ENCODE data around the gene COPRS.

The COPRS gene

GRCh38 chr17:31858642-31859486, at the start of gene COPRS:
Gene COPRS, minus strand, starts transcription at chr17:31859244. Its CDS starts 45 bp downstream, at chr17:31859199.
- H3K4me3 ChIP-seq (ENCODE audit: low read length in 2 of 2), result peak within 1 kb of the TSS; percentile 84 to 88
- H3K9ac ChIP-seq (ENCODE audit: low read length in 2 of 2), result peak within 1 kb of the TSS; percentile 79 to 80
- H3K36me3 ChIP-seq (ENCODE audit: control insufficient read depth in 2 of 2, insufficient read depth in 2 of 2, low read length in 2 of 2), result peaks cover 5 to 11% of the 10 kb centered on the region in 2 donors
- no peaks in the 10 kb centered on the region for H3K27me3 ChIP-seq (ENCODE audit: control insufficient read depth in 1 of 2, insufficient read depth in 2 of 2, low read length in 2 of 2)
- H3K9me3 ChIP-seq (ENCODE audit: control insufficient read depth in 2 of 2, low read length in 2 of 2), result no peaks in the 10 kb centered on the region
- peaks cover 20% of the 10 kb centered on the region for H3K4me1 ChIP-seq (ENCODE audit: control insufficient read depth, insufficient read depth, low read length)
- H3K27ac ChIP-seq (ENCODE audit: low read length), result peak within 1 kb of the TSS; percentile 58

GRCh38 chr17:31908386-31908785, 49.3 kb upstream of the COPRS start:
- Histone ChIP-seq H3K36me3 (ENCODE audit: control insufficient read depth in 2 of 2, insufficient read depth in 2 of 2, low read length in 2 of 2) (no peaks in the 10 kb centered on the region), H3K27ac (ENCODE audit: low read length) (no peak overlapping the region), H3K27me3 (ENCODE audit: control insufficient read depth in 1 of 2, insufficient read depth in 2 of 2, low read length in 2 of 2) (no peaks in the 10 kb centered on the region), H3K9ac (ENCODE audit: low read length in 2 of 2) (no peak overlapping the region), H3K4me3 (ENCODE audit: low read length in 2 of 2) (no peak overlapping the region), H3K9me3 (ENCODE audit: control insufficient read depth in 2 of 2, low read length in 2 of 2) (no peaks in the 10 kb centered on the region), H3K4me1 (ENCODE audit: control insufficient read depth, insufficient read depth, low read length) (peaks cover 4% of the 10 kb centered on the region)

GRCh38 chr17:31907342-31907962, 48.4 kb upstream of the COPRS start:
- Histone ChIP-seq H3K36me3 (ENCODE audit: control insufficient read depth in 2 of 2, insufficient read depth in 2 of 2, low read length in 2 of 2) (no peaks in the 10 kb centered on the region), H3K9ac (ENCODE audit: low read length in 2 of 2) (peak overlapping the region in 1 of 2 donors; percentile 13), H3K4me3 (ENCODE audit: low read length in 2 of 2) (peak overlapping the region in 1 of 2 donors; percentile 9), H3K27ac (ENCODE audit: low read length) (no peak overlapping the region), H3K9me3 (ENCODE audit: control insufficient read depth in 2 of 2, low read length in 2 of 2) (no peaks in the 10 kb centered on the region), H3K27me3 (ENCODE audit: control insufficient read depth in 1 of 2, insufficient read depth in 2 of 2, low read length in 2 of 2) (no peaks in the 10 kb centered on the region), H3K4me1 (ENCODE audit: control insufficient read depth, insufficient read depth, low read length) (peaks cover 4% of the 10 kb centered on the region)

- no peak overlapping the region for H3K9ac ChIP-seq (ENCODE audit: low read length in 2 of 2)
- no peaks in the 10 kb centered on the region for H3K27me3 ChIP-seq (ENCODE audit: control insufficient read depth in 1 of 2, insufficient read depth in 2 of 2, low read length in 2 of 2)
Observed at GRCh38 chr17:31903401-31903800, 44.4 kb upstream of the COPRS start.

DNA sequence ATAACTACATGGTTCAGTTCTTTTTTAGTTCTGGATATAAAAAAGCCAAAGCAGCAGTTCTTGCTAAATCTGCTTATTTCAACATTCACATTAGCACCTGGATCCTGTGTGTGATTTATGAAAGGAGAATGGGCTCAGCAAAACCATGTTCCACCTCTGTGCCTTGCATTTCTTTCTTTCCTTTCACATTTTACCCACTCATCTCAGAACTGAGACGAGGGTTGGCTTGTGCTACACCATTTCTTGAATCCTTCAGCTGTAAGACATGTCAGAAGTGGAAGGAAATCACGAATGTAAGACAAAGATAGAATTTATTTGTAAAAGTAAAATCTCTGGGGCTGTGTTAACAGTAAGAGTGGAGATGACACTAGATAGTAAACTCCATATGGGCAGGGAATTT, 43.6 kb upstream of the COPRS start:
- Histone ChIP-seq H3K4me1 (ENCODE audit: control insufficient read depth, insufficient read depth, low read length) (peaks cover 4% of the 10 kb centered on the region), H3K27me3 (ENCODE audit: control insufficient read depth in 1 of 2, insufficient read depth in 2 of 2, low read length in 2 of 2) (no peaks in the 10 kb centered on the region), H3K9ac (ENCODE audit: low read length in 2 of 2) (no peak overlapping the region), H3K27ac (ENCODE audit: low read length) (no peak overlapping the region), H3K36me3 (ENCODE audit: control insufficient read depth in 2 of 2, insufficient read depth in 2 of 2, low read length in 2 of 2) (peaks cover 3 to 15% of the 10 kb centered on the region in 2 donors), H3K4me3 (ENCODE audit: low read length in 2 of 2) (no peak overlapping the region), H3K9me3 (ENCODE audit: control insufficient read depth in 2 of 2, low read length in 2 of 2) (no peaks in the 10 kb centered on the region)

More at GRCh38 chr17:31903401-31903800, 44.4 kb upstream of the COPRS start:
- Histone ChIP-seq H3K4me1 (ENCODE audit: control insufficient read depth, insufficient read depth, low read length) (peaks cover 4% of the 10 kb centered on the region), H3K36me3 (ENCODE audit: control insufficient read depth in 2 of 2, insufficient read depth in 2 of 2, low read length in 2 of 2) (peaks cover 3 to 10% of the 10 kb centered on the region in 2 donors), H3K4me3 (ENCODE audit: low read length in 2 of 2) (no peak overlapping the region), H3K27ac (ENCODE audit: low read length) (no peak overlapping the region), H3K9me3 (ENCODE audit: control insufficient read depth in 2 of 2, low read length in 2 of 2) (no peaks in the 10 kb centered on the region)

- Histone ChIP-seq H3K27ac (ENCODE audit: low read length) (peak overlapping the region; percentile 49), H3K9ac (ENCODE audit: low read length in 2 of 2) (peak overlapping the region; percentile 80 to 94), H3K9me3 (ENCODE audit: control insufficient read depth in 2 of 2, low read length in 2 of 2) (no peaks in the 10 kb centered on the region), H3K4me3 (ENCODE audit: low read length in 2 of 2) (peak overlapping the region; percentile 73 to 98), H3K4me1 (ENCODE audit: control insufficient read depth, insufficient read depth, low read length) (no peaks in the 10 kb centered on the region), H3K36me3 (ENCODE audit: control insufficient read depth in 2 of 2, insufficient read depth in 2 of 2, low read length in 2 of 2) (peaks cover 10 to 15% of the 10 kb centered on the region in 2 donors), H3K27me3 (ENCODE audit: control insufficient read depth in 1 of 2, insufficient read depth in 2 of 2, low read length in 2 of 2) (no peaks in the 10 kb centered on the region)
Observed at GRCh38 chr17:31900877-31901276, 41.8 kb upstream of the COPRS start.

GRCh38 chr17:31888124-31888523, 29.1 kb upstream of the COPRS start:
- H3K27ac ChIP-seq (ENCODE audit: low read length), result no peak overlapping the region
- no peaks in the 10 kb centered on the region for H3K4me1 ChIP-seq (ENCODE audit: control insufficient read depth, insufficient read depth, low read length)
- no peak overlapping the region for H3K4me3 ChIP-seq (ENCODE audit: low read length in 2 of 2)
- H3K9ac ChIP-seq (ENCODE audit: low read length in 2 of 2), result no peak overlapping the region
- H3K9me3 ChIP-seq (ENCODE audit: control insufficient read depth in 2 of 2, low read length in 2 of 2), result no peaks in the 10 kb centered on the region
- H3K36me3 ChIP-seq (ENCODE audit: control insufficient read depth in 2 of 2, insufficient read depth in 2 of 2, low read length in 2 of 2), result peaks cover 24 to 43% of the 10 kb centered on the region in 2 donors
- H3K27me3 ChIP-seq (ENCODE audit: control insufficient read depth in 1 of 2, insufficient read depth in 2 of 2, low read length in 2 of 2), result no peaks in the 10 kb centered on the region

DNA sequence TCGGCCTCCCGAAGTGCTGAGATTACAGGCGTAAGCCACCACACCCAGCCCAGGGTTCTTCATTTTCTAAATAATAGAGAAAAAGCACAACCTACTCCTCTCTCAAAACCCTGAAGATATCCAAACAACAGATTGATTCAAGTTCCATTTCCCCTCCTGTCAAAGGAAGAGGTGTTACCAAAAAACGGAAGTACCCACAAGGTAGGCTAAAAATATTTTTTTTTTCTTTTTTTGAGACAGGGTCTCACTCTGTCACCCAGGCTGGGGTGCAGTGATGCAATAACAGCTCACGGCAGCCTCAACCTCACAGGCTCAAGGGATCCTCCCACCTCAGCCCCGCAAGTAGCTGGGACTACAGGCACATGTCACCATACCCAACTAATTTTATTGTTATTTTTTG, 23.5 kb upstream of the COPRS start:
- Histone ChIP-seq H3K27me3 (ENCODE audit: control insufficient read depth in 1 of 2, insufficient read depth in 2 of 2, low read length in 2 of 2) (no peaks in the 10 kb centered on the region), H3K9ac (ENCODE audit: low read length in 2 of 2) (no peak overlapping the region), H3K4me3 (ENCODE audit: low read length in 2 of 2) (no peak overlapping the region), H3K9me3 (ENCODE audit: control insufficient read depth in 2 of 2, low read length in 2 of 2) (no peaks in the 10 kb centered on the region), H3K27ac (ENCODE audit: low read length) (no peak overlapping the region), H3K36me3 (ENCODE audit: control insufficient read depth in 2 of 2, insufficient read depth in 2 of 2, low read length in 2 of 2) (peaks cover 30% of the 10 kb centered on the region in 2 donors), H3K4me1 (ENCODE audit: control insufficient read depth, insufficient read depth, low read length) (no peaks in the 10 kb centered on the region)

DNA sequence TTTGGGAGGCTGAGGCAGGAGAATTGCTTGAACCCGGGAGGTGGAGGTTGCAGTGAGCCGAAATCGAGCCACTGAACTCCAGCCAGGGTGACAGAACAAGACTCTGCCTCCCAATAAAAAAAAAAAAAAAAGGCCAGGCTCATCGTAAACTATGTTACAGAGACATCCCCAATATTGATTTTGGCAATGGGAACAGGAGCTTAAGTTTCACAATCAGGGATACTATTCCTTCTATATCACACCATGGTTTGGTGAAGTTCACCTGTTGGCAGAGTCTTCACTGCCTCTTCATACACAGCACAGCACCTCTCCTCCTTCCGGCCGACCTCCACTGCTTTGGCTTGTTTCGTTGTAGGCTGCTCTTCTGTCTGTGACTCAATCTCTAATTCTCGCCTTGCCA, 21.3 kb upstream of the COPRS start:
- no peaks in the 10 kb centered on the region for H3K4me1 ChIP-seq (ENCODE audit: control insufficient read depth, insufficient read depth, low read length)
- no peaks in the 10 kb centered on the region for H3K27me3 ChIP-seq (ENCODE audit: control insufficient read depth in 1 of 2, insufficient read depth in 2 of 2, low read length in 2 of 2)
- H3K9ac ChIP-seq (ENCODE audit: low read length in 2 of 2), result no peak overlapping the region
- H3K36me3 ChIP-seq (ENCODE audit: control insufficient read depth in 2 of 2, insufficient read depth in 2 of 2, low read length in 2 of 2), result peaks cover 26 to 31% of the 10 kb centered on the region in 2 donors
- no peak overlapping the region for H3K4me3 ChIP-seq (ENCODE audit: low read length in 2 of 2)
- no peak overlapping the region for H3K27ac ChIP-seq (ENCODE audit: low read length)
- no peaks in the 10 kb centered on the region for H3K9me3 ChIP-seq (ENCODE audit: control insufficient read depth in 2 of 2, low read length in 2 of 2)

DNA sequence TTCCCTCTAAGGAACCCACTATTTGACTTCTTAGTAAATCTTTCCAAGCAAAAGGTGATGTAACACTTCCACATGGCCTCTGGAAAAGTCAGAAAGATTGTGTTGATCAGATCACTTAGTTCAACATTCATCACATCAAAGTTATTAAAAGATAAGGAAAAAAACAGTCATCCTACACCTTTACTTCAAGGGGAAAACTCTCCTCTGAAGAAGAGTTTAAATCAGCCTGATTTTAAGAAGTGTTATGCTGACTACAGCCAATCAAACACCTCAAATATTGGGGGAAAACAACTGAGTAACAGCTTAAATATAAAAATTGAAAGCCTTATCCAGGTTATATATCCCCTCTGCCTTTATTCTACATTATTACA, 19.6 kb upstream of the COPRS start:
- H3K9me3 ChIP-seq (ENCODE audit: control insufficient read depth in 2 of 2, low read length in 2 of 2), result no peaks in the 10 kb centered on the region
- no peaks in the 10 kb centered on the region for H3K27me3 ChIP-seq (ENCODE audit: control insufficient read depth in 1 of 2, insufficient read depth in 2 of 2, low read length in 2 of 2)
- no peak overlapping the region for H3K4me3 ChIP-seq (ENCODE audit: low read length in 2 of 2)
- H3K9ac ChIP-seq (ENCODE audit: low read length in 2 of 2), result no peak overlapping the region
- H3K27ac ChIP-seq (ENCODE audit: low read length), result no peak overlapping the region
- peaks cover 26 to 38% of the 10 kb centered on the region in 2 donors for H3K36me3 ChIP-seq (ENCODE audit: control insufficient read depth in 2 of 2, insufficient read depth in 2 of 2, low read length in 2 of 2)
- H3K4me1 ChIP-seq (ENCODE audit: control insufficient read depth, insufficient read depth, low read length), result no peaks in the 10 kb centered on the region
